SK-N-SH (cell line): ENCODE data around the gene BTBD3.

Experiments
- CHD2 ChIP-seq: fragments of 150-350 bp; IDR thresholded peaks from 2 replicates; pipeline ENCODE4 v1.6.1; 2018; ENCODE audit warnings: low read length; ENCODE audit not compliant: partially characterized antibody
- CTCF ChIP-seq: fragments of 200-600 bp; sonication (generic); IDR thresholded peaks from 2 replicates; pipeline ENCODE4 v1.6.1; 2017; ENCODE audit warnings: antibody characterized with exemption, mild to moderate bottlenecking, moderate library complexity
- FOXM1 ChIP-seq: IDR thresholded peaks from 2 replicates; pipeline ENCODE4 v1.4.0; 2012; ENCODE audit warnings: low read depth, mild to moderate bottlenecking
- MXI1 ChIP-seq: IDR thresholded peaks from 2 replicates; pipeline ENCODE4 v1.6.1; 2012; ENCODE audit warnings: mild to moderate bottlenecking, low read depth, low read length, improper control_type of control experiment
- POLR2AphosphoS5 ChIP-seq: IDR thresholded peaks from 2 replicates; pipeline ENCODE4 v1.6.1; 2012; ENCODE audit warnings: low read depth, low read length
- REST ChIP-seq: IDR thresholded peaks from 2 replicates; pipeline ENCODE4 v1.6.1; 2012; ENCODE audit warnings: mild to moderate bottlenecking, low read depth, low read length, moderate library complexity
- SIN3A ChIP-seq: IDR thresholded peaks from 2 replicates; pipeline ENCODE4 v1.6.1; 2012; ENCODE audit warnings: low read depth, mild to moderate bottlenecking, low read length, moderate library complexity, borderline replicate concordance
- TCF12 ChIP-seq: IDR thresholded peaks from 2 replicates; pipeline ENCODE4 v1.4.0; 2012
- YY1 ChIP-seq: IDR thresholded peaks from 2 replicates; pipeline ENCODE4 v1.4.0; 2012; ENCODE audit warnings: low read depth, mild to moderate bottlenecking

GRCh38 chr20:11922561-11922960 lies 4.9 kb downstream of the BTBD3 start:
- no peak for TF ChIP-seq POLR2AphosphoS5
- no peak for TF ChIP-seq YY1
- no peak for TF ChIP-seq CHD2
- no peak for TF ChIP-seq MXI1
- TF ChIP-seq CTCF, result no peak
- TF ChIP-seq TCF12, result no peak
- TF ChIP-seq REST, result no peak
- no peak for TF ChIP-seq SIN3A
- TF ChIP-seq FOXM1, result no peak
